MV-4-11 (cell line): ENCODE data around the gene CHCHD6.

ENCODE experiments used
- DNase-seq: peaks from one replicate; lab custom pipeline; 2025; lab: John Stamatoyannopoulos, UW

The CHCHD6 gene, protein sequence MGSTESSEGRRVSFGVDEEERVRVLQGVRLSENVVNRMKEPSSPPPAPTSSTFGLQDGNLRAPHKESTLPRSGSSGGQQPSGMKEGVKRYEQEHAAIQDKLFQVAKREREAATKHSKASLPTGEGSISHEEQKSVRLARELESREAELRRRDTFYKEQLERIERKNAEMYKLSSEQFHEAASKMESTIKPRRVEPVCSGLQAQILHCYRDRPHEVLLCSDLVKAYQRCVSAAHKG

DNA sequence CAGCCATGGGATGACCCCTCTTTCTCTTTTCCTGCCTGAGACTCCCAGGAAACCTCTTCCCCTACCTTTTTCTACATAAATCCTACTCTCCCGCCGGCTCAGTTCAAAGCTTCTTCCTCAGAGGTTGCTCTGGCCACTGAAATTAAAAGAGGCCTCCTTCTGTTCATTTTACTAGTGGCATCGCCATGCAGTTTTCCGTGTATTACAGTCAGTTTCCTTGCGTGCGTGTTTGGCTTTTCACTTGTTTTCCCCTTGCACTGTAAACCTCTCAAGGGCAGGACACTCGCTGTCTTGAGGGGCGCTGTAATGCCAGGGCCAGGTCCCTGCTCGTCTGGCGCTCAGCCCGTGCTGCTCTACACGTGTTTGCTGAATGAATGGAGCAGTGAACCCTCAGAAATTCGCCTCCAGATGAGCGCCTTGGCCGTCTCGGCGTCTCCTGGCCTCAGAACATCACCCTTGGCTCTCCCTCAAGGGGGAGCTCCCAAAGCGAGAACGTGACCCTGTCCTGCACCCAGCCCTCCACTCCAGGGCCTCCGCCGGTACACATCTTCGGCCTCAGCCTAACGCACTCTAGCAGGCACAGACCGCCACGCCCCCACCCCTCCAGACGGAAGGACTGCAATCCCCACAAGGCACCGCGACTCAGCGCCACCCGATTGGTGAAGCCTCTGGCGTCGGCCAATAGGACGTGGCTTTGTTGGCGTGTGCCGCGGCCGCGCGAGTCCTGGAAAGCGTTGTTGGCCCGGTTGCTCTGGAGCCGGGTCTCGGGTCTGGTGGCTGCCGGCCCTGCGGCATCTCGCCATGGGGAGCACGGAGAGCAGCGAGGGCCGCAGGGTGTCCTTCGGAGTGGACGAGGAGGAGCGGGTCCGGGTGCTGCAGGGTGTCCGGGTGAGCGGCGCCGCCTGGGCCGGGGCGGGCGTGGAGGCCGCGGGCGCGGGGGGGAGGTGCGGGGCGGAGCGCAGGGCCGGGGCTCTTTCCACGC lies at the start of gene CHCHD6:
CHCHD6 (plus strand) TSS at position 729 of the 982 bp plus-strand sequence; CDS start at position 802, 73 bp downstream.
- DNase-seq, result peak; percentile 92

DNA sequence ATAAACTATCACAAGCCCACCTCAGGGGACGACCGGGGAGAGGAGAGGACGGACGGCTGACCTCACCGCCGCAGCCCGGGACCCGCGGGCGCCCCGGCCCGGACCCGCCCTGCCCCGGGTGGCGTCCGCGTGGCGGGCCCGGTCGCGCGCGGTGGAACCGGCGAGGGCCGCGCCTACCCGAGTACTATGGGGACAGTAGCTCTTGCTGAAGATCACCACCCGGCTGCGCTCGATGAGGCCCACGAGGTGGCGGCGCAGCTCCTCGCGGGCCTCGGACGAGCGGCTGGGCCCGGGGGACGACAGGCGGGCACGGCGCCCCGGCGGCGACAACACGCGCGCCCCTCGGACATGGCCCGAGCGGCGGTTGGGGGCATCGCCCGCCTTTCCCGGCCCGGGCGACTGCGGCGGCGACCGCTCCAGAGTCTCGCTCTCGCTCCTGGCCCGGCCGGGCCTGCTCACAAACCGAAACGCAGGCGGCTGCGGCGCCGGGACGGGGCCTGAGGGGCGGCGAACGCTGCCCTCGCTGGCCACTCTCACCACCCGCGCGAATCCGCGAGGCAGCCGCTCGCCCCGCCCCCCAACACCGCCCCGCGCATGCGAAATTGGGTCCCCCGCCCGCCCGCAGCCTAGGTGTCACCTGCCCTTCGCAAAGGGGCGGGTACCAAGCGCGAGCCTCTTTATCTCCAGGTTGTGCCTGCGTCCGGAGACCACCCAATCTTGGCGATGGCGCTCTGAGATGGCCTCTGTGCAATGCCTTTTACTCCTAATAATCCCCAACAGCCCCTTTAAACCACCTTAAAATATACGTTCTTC lies 49.3 kb upstream of the CHCHD6 start, which contains the start of gene TXNRD3:
TXNRD3 (minus strand) TSS at position 554 of the 813 bp plus-strand sequence.
- DNase-seq, result no peak

DNA sequence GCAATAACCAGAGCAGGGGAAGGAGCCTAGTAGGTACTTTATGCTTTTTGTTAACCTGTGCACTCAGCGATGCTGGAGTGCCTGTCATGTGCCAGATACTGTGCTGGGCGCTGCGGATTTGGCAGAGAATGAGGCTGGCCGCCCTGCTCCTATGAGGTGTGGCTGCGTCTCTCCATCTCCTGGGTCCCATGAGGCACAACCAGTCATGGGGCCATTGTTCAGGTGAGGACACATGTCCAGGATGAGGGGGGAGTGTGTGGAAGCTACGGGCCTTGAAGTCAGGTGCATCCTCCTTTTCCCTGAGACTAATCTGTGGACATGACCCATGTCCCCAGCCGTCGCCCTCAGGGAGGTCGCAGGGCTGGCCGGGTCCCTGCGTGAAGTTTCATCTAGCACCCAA lies 48.2 kb upstream of the CHCHD6 start:
- DNase-seq, result no peak

DNA sequence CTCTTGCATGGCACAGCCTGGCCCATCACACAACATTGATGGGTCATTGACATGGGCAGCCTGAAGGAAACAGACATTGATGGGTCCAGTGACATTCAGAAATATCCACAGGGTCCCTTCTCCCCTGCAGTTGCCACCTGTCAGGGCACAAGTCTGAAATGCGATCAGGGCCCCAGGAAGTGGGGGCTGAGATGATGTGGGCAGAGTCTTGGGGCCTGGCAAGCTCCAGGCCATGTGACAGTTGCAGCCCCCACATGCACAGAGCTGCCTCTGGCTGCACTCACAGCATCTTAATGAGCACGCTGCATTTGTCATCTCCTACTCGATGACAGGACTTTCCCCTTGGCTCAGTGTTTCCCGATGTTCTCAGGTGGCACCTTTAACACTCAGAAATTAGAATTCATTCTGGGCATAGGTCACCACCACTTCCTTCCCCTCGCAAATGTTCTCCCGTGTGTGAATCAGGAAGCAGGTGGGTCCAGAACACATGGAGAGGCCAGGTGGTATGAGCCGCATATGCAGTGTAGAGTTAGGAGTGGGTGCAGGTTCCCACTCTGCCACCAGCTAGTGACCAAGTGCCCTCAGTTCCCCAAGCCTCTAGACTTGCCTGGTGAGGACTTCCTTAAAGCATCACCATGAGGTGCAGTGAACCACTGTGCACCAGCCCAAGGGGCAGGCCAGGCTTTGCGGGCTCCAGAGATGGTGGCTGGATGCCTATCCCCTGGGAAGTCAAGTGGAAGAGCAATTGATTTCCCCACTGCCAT lies 47.5 kb upstream of the CHCHD6 start:
- DNase-seq, result no peak

DNA sequence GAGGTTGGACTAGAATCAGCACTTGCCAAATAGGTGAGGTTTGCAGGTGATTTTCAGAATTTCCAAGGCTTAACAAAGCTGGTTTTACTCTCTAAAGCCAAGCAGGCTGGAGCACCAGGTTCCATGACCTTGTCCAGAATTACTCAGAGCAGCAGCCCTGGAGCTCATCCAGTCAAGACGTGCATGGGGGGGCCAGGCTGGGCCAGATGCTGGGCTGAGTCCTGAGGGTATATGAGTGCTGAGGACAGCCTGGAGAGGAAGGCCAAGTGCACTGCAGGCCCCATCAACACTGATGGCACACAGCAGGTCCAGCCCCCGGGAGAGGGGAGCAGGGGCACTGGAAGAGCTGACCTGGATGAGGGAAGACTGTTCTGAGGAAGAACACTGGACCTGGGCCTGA lies 46.1 kb upstream of the CHCHD6 start:
- DNase-seq, result no peak

DNA sequence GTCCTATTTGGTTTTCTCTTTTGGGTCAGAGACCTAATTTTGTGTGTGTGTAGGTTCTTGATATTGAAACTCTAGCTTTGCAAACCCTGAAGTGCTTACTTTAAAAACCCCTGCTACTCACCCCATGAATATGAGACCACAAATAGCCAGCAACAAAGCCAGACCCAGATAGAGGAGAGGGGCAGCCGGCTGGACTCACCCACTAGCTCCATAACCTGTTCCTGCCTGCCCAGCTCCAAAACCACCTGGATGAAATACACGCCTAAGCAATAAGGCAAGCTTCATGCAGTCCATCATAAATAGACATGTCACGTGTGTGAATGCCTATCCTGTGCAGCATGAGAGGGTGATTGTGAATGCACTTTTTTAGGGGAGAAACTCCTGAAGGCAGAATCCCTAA lies 45.5 kb upstream of the CHCHD6 start:
- no peak for DNase-seq

DNA sequence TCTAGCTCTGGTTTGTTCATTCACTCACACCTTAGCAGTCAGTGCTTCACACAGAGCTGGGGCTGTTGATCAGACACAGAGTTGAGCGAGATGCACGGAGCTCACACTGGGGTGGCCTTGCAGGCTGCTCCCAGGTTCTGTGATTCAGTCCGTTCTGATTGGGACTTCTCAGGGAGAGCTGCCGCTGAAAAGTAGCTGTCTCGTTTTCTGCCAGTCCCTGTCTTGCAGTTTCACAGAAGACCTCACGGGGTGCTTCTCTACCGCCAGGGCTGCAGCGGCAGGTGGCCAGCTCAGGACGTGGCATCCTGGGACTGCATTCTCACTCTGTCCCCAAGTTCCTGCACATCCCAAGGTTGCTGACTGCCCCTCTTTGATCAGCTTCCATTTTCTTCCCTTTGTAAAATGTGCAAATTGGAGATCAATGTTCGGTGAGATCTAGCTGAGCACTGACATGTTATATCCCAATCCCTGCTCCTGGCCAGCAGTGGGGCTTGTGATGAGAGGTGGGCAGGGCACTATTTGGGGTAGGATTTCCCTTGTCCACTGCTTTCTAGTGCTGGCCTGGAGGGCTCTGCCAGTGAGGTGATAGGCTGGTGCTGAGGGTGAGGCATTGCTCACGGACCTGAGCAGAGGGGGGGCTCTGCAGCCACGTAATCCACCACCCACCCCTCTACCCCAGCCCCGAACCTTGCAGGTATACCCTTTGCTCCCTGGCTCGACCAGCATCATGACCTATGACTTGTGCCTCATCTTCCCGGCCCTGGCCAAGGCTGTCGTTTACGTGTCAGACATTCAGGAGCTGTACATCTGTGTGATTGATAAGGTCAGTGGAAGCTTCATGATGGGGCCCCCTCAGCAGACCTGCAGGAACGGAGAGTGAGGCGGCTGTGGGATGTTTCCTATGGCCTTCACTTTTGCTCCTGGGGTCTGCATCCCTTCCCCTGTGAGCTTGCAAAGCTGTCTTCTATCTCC lies 43.8 kb upstream of the CHCHD6 start:
- no peak for DNase-seq

DNA sequence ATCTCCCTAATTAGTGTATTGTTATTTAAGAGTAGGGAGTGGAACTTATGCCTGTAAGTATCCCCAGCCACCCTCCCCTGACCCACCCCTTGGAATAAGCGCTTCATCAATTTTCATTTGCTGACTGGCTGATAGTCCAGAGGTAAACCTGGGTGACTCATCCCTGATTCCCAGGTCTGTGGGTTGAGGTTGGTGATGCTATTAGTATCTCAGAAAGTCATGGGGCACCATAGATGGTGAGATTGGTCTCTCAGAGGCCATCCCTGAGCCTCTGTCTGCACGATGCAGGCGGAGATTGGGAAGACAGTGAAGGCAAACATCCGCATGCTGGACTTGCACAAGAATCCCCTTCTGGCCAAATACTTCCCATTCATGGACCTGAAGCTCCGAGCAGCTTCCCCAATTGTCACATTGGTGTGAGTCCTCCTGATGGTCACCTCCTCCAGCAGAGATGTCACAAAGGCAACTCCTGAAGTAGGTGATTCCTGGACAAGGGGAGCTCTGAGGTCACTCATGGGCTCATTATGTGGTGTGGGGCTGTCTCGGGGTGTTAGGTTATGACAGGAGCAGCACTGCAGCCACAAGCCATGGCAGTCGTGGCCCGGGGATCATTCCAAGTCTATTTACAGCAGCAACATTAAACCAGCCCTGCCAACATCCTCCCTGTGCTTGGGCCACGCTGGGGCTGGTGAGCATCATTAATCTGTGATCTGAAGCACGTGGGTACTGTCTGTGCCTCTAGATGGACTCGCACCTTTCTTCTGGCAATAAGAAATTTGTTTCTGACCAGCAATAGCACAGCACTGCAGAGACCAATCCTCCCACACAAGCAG lies 42.3 kb upstream of the CHCHD6 start:
- DNase-seq, result no peak

DNA sequence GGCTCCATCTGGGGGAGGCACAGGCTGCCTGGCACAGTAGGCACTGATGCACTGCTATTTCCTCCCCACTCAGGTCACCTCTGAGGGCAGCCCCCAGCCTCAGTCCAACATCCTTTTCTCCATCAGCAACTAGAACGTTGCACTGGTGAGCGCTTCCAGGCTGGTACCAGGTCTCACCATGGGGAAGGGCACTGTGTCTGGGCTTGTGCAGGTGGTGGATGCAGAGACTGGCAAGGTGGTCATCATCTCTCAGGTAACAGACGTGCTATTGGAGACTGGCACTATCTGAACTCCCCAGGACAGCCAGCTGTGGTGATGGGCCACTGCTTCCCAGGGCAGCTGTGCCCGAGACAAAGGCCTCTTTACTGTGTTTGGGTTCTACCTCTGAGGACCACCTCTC lies 40.8 kb upstream of the CHCHD6 start:
- DNase-seq, result no peak

DNA sequence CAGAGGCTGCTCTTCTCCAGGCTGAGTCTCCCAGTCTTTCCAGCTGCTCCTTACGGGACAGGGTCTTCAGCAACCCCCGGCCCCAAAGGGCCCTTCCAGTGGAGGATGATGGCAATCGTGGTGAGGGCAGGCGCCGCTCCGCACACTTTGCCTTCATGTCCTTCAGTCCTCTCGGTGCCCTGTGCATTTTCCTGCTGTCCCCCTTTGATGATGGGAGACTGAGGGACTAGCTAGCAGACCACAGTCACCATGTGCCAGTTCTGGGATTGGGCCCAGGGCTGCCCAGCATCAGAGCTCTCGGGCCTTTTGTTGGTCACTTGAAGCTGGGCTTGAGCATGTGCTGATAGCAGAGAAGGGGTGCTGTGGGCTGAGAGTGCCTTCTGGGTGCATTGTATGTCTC lies 40.3 kb upstream of the CHCHD6 start:
- DNase-seq, result no peak

DNA sequence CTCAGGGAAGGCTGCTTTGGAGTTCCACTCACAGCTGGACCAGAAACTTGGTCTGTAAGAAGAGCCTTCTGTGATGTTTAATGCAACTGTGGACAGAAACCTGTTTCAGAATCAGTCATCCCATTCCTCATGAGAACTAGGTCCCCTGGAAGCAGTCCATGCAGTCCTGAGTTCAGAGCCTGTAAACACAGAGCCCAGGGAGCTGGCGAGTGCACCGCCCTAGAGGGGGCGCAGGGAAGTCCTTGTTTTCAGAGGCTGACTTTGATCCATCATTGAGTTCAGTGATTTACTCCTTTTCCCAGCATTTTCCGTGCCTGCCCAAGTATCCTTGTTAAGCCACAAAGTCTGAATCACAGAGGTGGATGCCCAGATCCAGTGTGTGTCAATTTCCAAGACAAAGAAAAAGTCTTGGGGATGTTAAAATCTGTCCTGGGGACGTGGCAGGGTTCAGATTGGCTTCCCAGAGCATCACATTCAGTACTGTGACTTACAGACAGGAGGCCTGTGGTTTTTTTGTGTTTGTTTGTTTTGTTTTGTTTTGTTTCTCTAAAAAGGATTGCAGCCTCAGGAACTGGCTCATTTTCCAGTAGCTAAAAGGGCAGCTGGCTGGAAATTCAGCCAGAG lies 39.3 kb upstream of the CHCHD6 start:
- no peak for DNase-seq

DNA sequence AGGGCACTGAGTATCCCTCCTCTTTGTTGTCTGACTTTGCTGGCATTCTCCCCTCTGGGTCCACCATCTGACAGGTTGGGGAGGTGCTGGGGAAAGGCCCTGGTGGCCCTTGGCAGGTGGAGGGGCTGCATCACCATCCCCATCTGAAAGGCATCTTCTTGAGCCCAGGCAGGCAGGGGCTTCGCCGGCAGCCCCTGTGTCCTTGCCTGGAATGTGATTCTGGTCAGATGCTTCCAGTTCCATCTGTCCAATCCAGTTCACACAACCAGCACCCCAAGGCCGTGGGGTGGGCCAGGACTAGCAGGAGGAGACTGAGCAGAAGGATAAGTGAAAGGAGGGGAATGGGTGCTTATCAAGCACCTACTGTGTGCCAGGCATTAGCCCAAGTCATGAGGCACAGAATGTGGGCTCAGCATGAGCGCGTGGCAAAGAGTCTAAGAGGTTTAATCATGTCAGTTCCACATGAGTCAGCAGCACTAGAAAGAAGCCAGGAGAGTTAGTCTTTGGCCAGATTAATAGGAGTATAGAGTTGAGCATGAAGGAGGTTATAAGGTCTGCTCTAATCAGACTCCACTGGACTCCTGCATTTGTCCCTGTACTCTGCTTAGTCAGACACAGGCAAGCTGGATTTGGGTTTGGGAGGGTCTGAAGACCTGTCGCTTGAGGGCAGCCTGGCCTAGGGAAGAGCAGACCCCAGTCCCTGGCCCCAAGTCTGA lies 38.7 kb upstream of the CHCHD6 start:
- DNase-seq, result no peak

DNA sequence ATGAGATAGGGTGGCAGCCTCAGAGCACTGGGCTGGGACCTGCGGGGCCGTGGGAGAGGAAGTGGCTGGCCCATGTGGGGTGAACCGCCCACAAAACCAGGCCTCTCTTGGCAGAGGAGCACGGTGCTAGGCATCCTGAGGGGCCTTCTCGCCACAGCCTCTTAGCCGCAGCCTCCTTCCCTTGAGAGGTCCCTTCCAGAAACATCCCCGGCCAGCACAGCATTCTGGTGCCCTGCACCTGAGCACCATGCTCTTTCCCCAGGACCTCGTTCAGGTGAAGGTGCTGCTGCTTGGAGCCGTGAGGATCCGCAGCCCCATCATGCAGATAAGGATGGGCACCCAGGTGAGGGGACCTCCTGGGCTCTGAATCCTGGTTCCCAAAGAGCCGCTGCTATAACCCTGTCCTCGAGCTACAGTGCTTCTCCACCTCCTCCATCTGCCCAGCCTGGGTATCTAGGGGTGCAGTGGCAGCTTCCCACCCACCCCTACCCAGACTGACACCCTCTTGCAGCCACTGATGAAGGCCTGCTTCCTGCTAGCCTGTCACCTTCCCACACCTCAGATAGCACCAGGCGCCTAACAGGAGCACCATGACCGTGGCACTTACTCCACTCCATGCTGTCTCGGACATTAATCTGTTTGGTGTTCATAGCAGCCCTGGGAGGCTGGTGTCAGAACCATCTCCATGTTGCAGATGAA lies 37.9 kb upstream of the CHCHD6 start:
- DNase-seq, result no peak

DNA sequence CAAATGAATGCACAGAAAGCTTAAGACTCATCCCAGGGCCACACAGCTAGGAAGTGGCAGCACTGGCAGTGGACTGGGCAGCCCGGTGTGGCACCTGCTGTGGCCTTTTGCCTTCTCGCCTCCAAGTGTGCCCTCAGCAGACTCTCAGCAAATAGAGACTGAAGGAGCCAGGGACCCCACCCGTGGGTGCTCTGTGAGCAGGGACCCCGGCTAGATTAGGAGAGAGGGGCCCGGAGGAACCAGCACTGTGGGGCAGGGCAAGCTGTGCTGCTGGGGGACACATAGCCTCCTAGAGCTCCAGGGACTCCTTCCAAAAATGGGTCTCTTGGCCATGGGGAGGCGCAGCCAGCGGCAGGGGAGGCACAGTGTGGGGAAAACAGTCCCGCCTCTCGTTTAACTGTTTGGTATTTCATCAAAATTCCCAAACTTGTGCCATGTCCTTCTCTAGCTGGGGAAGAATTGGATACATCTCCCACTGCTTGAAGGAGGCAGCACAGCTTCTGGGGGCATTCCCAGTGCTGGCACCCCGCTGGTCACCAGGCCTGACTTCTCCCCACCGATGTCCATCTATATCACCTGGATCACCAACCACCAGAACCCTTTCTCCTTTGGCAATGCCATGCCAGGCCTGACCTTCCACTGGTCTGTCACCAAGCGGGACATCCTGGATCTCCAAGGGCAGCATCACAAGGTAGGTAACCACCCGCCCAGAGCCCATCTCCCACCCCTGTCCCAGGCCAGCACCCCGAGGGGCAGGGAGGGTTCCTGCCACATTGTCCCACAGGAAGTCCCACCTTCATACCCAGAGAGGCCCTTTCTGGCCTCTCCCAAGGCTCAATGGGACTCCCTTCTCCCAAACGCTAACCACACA lies 37.1 kb upstream of the CHCHD6 start:
- DNase-seq, result no peak

DNA sequence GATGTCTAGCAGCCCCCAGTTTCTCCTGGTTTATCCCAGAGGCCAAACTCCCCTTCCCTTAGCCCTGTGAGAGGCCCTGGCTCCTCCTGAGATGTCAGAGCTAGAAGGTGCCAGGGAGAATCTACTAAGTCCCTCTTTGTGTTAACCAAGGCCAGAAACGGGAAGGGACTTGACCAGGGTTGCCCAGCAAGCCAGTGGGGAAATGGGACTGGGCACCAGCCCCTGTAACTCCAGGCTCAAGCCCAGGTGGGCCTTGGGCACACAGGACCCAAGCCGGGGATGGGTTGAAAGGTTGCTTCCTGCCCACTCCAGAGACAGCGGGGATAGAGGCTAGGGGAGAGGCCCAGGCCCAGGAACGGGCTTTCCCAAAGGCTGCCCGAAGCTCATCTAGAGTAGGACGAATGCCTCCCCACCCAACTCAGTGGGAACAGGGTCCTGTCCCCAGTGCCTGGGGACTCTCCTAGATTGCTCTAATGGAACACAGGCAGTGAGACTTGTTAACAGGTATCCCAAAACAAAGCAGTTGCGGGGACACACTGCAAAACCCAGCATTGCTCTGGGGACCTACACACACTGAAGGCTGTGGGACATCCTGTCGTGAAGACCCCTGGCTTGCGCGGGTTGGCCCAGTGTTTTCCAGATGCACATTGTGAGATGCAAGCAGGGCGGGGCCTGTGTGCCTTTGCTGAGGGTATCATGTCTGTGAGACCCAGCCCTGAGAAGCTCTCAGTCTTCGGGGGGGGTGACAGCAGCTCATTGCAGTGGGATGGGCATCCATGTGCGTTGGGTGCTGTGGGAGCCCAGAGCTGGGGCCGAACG lies 36.2 kb upstream of the CHCHD6 start:
- no peak for DNase-seq
